NCI-H1417 treated with DMSO at 0.1 percent for 48 hours (cell line): ENCODE measurements around the gene PNP.
"Not testable (repeated sequence)": the region's sequence is repeated elsewhere in the genome, so short reads cannot be mapped to it uniquely, and the experiment has no call there.

Source experiments
- DNase-seq: peaks from one replicate; lab custom pipeline; 2025; lab: John Stamatoyannopoulos, UW

The PNP gene

GRCh38 chr14:20492486-20492885, 23.3 kb downstream of the PNP start:
- DNase-seq: no peak

GRCh38 chr14:20493634-20494033, 24.4 kb downstream of the PNP start:
- no peak for DNase-seq

GRCh38 chr14:20494935-20495766, 25.9 kb downstream of the PNP start:
- DNase-seq: no peak

GRCh38 chr14:20498622-20499021, 29.4 kb downstream of the PNP start:
- DNase-seq: no peak

GRCh38 chr14:20499108-20499507, 29.9 kb downstream of the PNP start:
- no peak for DNase-seq

GRCh38 chr14:20499881-20500280, 30.7 kb downstream of the PNP start:
- no peak for DNase-seq

GRCh38 chr14:20501346-20501745, 32.1 kb downstream of the PNP start:
- DNase-seq: no peak

- no peak for DNase-seq
These were observed 34.7 kb downstream of the PNP start for GRCh38 chr14:20503898-20504297.

- not testable (repeated sequence) for DNase-seq
These were observed 37.1 kb downstream of the PNP start for GRCh38 chr14:20506276-20506675.

GRCh38 chr14:20506752-20507151, 37.5 kb downstream of the PNP start:
- not testable (repeated sequence) for DNase-seq

GRCh38 chr14:20507537-20507936, 38.3 kb downstream of the PNP start:
- DNase-seq: not testable (repeated sequence)

- no peak for DNase-seq
These were observed 39.2 kb downstream of the PNP start for GRCh38 chr14:20508367-20508766.

- no peak for DNase-seq
These were observed 43.1 kb downstream of the PNP start for GRCh38 chr14:20512177-20512905.

- DNase-seq: no peak
These were observed 46.6 kb downstream of the PNP start for GRCh38 chr14:20515846-20516245.

- no peak for DNase-seq
These were observed 47.7 kb downstream of the PNP start for GRCh38 chr14:20516921-20517320.

GRCh38 chr14:20522332-20522731, 53.1 kb downstream of the PNP start:
- DNase-seq: no peak

- no peak for DNase-seq
These were observed 54.8 kb downstream of the PNP start for GRCh38 chr14:20524027-20524426.
